ENCODE measurements around the gene LRIG1.

LRIG1 gene

GRCh38 chr3:66362541-66362941 is 138.3 kb downstream of the LRIG1 start:
- TF ChIP-seq CTCF (IDR thresholded peaks at IDR 0.05; ENCODE audit: control extremely low read depth, extremely low read depth, low read depth, missing control alignments) = no peak
- POLR2A ChIA-PET = no interaction called here
- no peak for DNase-seq (ENCODE audit: extremely low spot score)
- CTCF ChIA-PET = interaction anchor here (1.0 to 2.4 kb wide), 4 partner anchors 9 to 459 kb away, joined by 3 to 11 read pairs (median 4); no protein-coding TSS in a partner anchor

GRCh38 chr3:66361356-66361755 is 139.5 kb downstream of the LRIG1 start:
- TF ChIP-seq CTCF (IDR thresholded peaks at IDR 0.05; ENCODE audit: control extremely low read depth, extremely low read depth, low read depth, missing control alignments) = no peak
- ChIA-PET CTCF (no interaction called here), POLR2A (no interaction called here)
- DNase-seq (ENCODE audit: extremely low spot score) = no peak

GRCh38 chr3:66355997-66356396 is 144.8 kb downstream of the LRIG1 start:
- CTCF ChIA-PET = interaction anchor here (1.1 to 3.8 kb wide), 7 partner anchors 8 to 467 kb away, joined by 3 to 13 read pairs (median 5); no protein-coding TSS in a partner anchor
- POLR2A ChIA-PET = no interaction called here
- no peak for DNase-seq (ENCODE audit: extremely low spot score)
- no peak for TF ChIP-seq CTCF (IDR thresholded peaks at IDR 0.05; ENCODE audit: control extremely low read depth, extremely low read depth, low read depth, missing control alignments)

GRCh38 chr3:66355394-66355793 is 145.4 kb downstream of the LRIG1 start:
- no peak for DNase-seq (ENCODE audit: extremely low spot score)
- CTCF ChIA-PET = interaction anchor here (1.1 to 3.8 kb wide), 7 partner anchors 7 to 467 kb away, joined by 3 to 13 read pairs (median 5); no protein-coding TSS in a partner anchor
- no peak for TF ChIP-seq CTCF (IDR thresholded peaks at IDR 0.05; ENCODE audit: control extremely low read depth, extremely low read depth, low read depth, missing control alignments)
- POLR2A ChIA-PET = interaction anchor here (0.6 kb wide), 1 partner anchor 69 kb away, joined by 9 read pairs; no protein-coding TSS in a partner anchor

GRCh38 chr3:66354001-66354400 is 146.8 kb downstream of the LRIG1 start:
- no peak for TF ChIP-seq CTCF (IDR thresholded peaks at IDR 0.05; ENCODE audit: control extremely low read depth, extremely low read depth, low read depth, missing control alignments)
- DNase-seq (ENCODE audit: extremely low spot score) = no peak
- ChIA-PET POLR2A (no interaction called here), CTCF (interaction anchor here (1.1 to 3.8 kb wide), 7 partner anchors 9 to 469 kb away, joined by 3 to 13 read pairs (median 4); no protein-coding TSS in a partner anchor)

- ChIA-PET CTCF (interaction anchor here (1.1 to 3.8 kb wide), 6 partner anchors 9 to 469 kb away, joined by 3 to 13 read pairs (median 4); no protein-coding TSS in a partner anchor), POLR2A (no interaction called here)
- TF ChIP-seq CTCF (IDR thresholded peaks at IDR 0.05; ENCODE audit: control extremely low read depth, extremely low read depth, low read depth, missing control alignments) = no peak
- no peak for DNase-seq (ENCODE audit: extremely low spot score)
Observed at GRCh38 chr3:66353530-66353929, 147.3 kb downstream of the LRIG1 start.

All from GM10248 (cell line).